ENCODE data around the gene ARHGAP22. TPM values are rescaled to one million over a fixed set of nuclear protein-coding genes. Genes with fewer than 3 reads are reported as not detected.

The ARHGAP22 gene
- total and polyA plus RNA-seq, 4 donors, result 0.23 to 2.3 (median 0.54) TPM

GRCh38 chr10:48605786-48606529 is 1.1 kb upstream of the ARHGAP22 start:
- 85% methylated on average over 7 of the region's 7 CpGs for WGBS
- Histone ChIP-seq H3K9ac (ENCODE audit: low read depth in 1 of 2, low read length in 2 of 2) (no peak overlapping the region), H3K9me3 (ENCODE audit: control insufficient read depth in 4 of 4, low read length in 3 of 4) (no peaks in the 10 kb centered on the region), H3K27ac (ENCODE audit: low read depth in 1 of 2, low read length in 2 of 2) (no peak overlapping the region), H3K4me1 (ENCODE audit: control insufficient read depth in 4 of 4, insufficient read depth in 4 of 4, low read length in 3 of 4) (peaks cover 0 to 4% (median 0%) of the 10 kb centered on the region in 4 donors), H3K36me3 (ENCODE audit: control insufficient read depth in 4 of 4, insufficient read depth in 3 of 4, low read depth in 1 of 4, low read length in 3 of 4) (no peaks in the 10 kb centered on the region), H3K27me3 (ENCODE audit: control insufficient read depth in 4 of 4, insufficient read depth in 4 of 4, low read length in 3 of 4) (peaks cover 0 to 8% (median 2%) of the 10 kb centered on the region in 4 donors), H3K4me3 (ENCODE audit: low read depth in 1 of 3, low read length in 3 of 3) (no peak overlapping the region)
- DNase-seq (ENCODE audit: low spot score), result peak; percentile 27
- TF ChIP-seq YY1 (IDR thresholded peaks at IDR 0.05) (no peak), SP1 (IDR thresholded peaks at IDR 0.05) (no peak), JUND (IDR thresholded peaks at IDR 0.05) (no peak), TAF1 (conservative IDR thresholded peaks at IDR 0.05) (no peak), NR2F2 (IDR thresholded peaks at IDR 0.05) (no peak), CTCF (IDR thresholded peaks at IDR 0.05; ENCODE audit: low read depth, low read length, missing input control) (no peak), HNF4G (IDR thresholded peaks at IDR 0.05) (no peak), HNF4A (conservative IDR thresholded peaks at IDR 0.05) (no peak), EGR1 (IDR thresholded peaks at IDR 0.05; ENCODE audit: low read depth in 2 of 2) (no peak), RAD21 (IDR thresholded peaks at IDR 0.05) (no peak), FOXA2 (IDR thresholded peaks at IDR 0.05) (no peak), GABPA (IDR thresholded peaks at IDR 0.05 in 1 of 2, conservative IDR thresholded peaks at IDR 0.05 in 1 of 2) (no peak)

- H3K4me3 ChIP-seq (ENCODE audit: low read depth in 1 of 3, low read length in 3 of 3), result peak overlapping the region in 1 of 3 donors; percentile 22
- H3K27ac ChIP-seq (ENCODE audit: low read depth in 1 of 2, low read length in 2 of 2), result no peak overlapping the region
- WGBS, result 26% methylated on average over 42 of the region's 42 CpGs
- TF ChIP-seq HNF4A (conservative IDR thresholded peaks at IDR 0.05) (no peak), RAD21 (IDR thresholded peaks at IDR 0.05) (no peak), TAF1 (conservative IDR thresholded peaks at IDR 0.05) (no peak), EGR1 (IDR thresholded peaks at IDR 0.05; ENCODE audit: low read depth in 2 of 2) (no peak), ATF3 (IDR thresholded peaks at IDR 0.05) (no peak), JUND (IDR thresholded peaks at IDR 0.05) (no peak), GABPA (IDR thresholded peaks at IDR 0.05 in 1 of 2, conservative IDR thresholded peaks at IDR 0.05 in 1 of 2) (no peak), FOXA2 (IDR thresholded peaks at IDR 0.05) (no peak), RXRA (IDR thresholded peaks at IDR 0.05) (no peak)
- H3K9me3 ChIP-seq (ENCODE audit: control insufficient read depth in 4 of 4, low read length in 3 of 4), result no peaks in the 10 kb centered on the region
- H3K4me1 ChIP-seq (ENCODE audit: control insufficient read depth in 4 of 4, insufficient read depth in 4 of 4, low read length in 3 of 4), result peaks cover 0 to 4% (median 0%) of the 10 kb centered on the region in 4 donors
- no peak overlapping the region for H3K9ac ChIP-seq (ENCODE audit: low read depth in 1 of 2, low read length in 2 of 2)
- peaks cover 0 to 8% (median 2%) of the 10 kb centered on the region in 4 donors for H3K27me3 ChIP-seq (ENCODE audit: control insufficient read depth in 4 of 4, insufficient read depth in 4 of 4, low read length in 3 of 4)
- DNase-seq (ENCODE audit: low spot score), result peak; percentile 31
- H3K36me3 ChIP-seq (ENCODE audit: control insufficient read depth in 4 of 4, insufficient read depth in 3 of 4, low read depth in 1 of 4, low read length in 3 of 4), result no peaks in the 10 kb centered on the region
Observed at GRCh38 chr10:48604039-48604990, 558 bp downstream of the ARHGAP22 start.
